Non-pigmented ciliary epithelial cell (primary cell): ENCODE measurements around the gene ZNF93.
A peak's percentile ranks its signal among the peaks of the same experiment; 100 is the strongest.
"Not testable (repeated sequence)": the region's sequence is repeated elsewhere in the genome, so short reads cannot be mapped to it uniquely, and the experiment has no call there.

Experiments
- DNase-seq: peaks from one replicate; pipeline ENCODE4 v3.0.0-alpha.2; 2010; ENCODE audit warnings: low read depth

ZNF93 gene

GRCh38 chr19:19900729-19901444 is at the start of gene ZNF93:
ZNF93 (plus strand) TSS chr19:19900946; CDS start chr19:19901089, 143 bp downstream.
- peak; percentile 94 for DNase-seq

- not testable (repeated sequence) for DNase-seq
Observed at GRCh38 chr19:19851740-19852139, 49.0 kb upstream of the ZNF93 start.

- no peak for DNase-seq
Observed at GRCh38 chr19:19858751-19859150, 42.0 kb upstream of the ZNF93 start.

GRCh38 chr19:19860756-19861390 is 39.9 kb upstream of the ZNF93 start:
- no peak for DNase-seq

- DNase-seq, result peak; percentile 70
Observed at GRCh38 chr19:19865750-19866610, 34.8 kb upstream of the ZNF93 start, which contains the start of gene ZNF253. ZNF253 (plus strand) TSS chr19:19865882; CDS start chr19:19865997, 115 bp downstream.

- DNase-seq, result no peak
Observed at GRCh38 chr19:19866611-19867248, 34.0 kb upstream of the ZNF93 start.

GRCh38 chr19:19870086-19870485 is 30.7 kb upstream of the ZNF93 start:
- not testable (repeated sequence) for DNase-seq

- DNase-seq, result no peak
Observed at GRCh38 chr19:19871932-19872331, 28.8 kb upstream of the ZNF93 start.

- DNase-seq, result no peak
Observed at GRCh38 chr19:19873381-19873780, 27.4 kb upstream of the ZNF93 start.

GRCh38 chr19:19877724-19878123 is 23.0 kb upstream of the ZNF93 start:
- no peak for DNase-seq

- DNase-seq, result no peak
Observed at GRCh38 chr19:19884583-19884982, 16.2 kb upstream of the ZNF93 start.

- DNase-seq, result not testable (repeated sequence)
Observed at GRCh38 chr19:19892055-19892941, 8.4 kb upstream of the ZNF93 start.

- DNase-seq, result peak; percentile 72
Observed at GRCh38 chr19:19900139-19900728, 512 bp upstream of the ZNF93 start.

- not testable (repeated sequence) for DNase-seq
Observed at GRCh38 chr19:19907551-19907950, 6.8 kb downstream of the ZNF93 start.

GRCh38 chr19:19909654-19910053 is 8.9 kb downstream of the ZNF93 start:
- no peak for DNase-seq

- no peak for DNase-seq
Observed at GRCh38 chr19:19911150-19911549, 10.4 kb downstream of the ZNF93 start.

GRCh38 chr19:19914596-19914995 is 13.8 kb downstream of the ZNF93 start:
- DNase-seq, result no peak

- not testable (repeated sequence) for DNase-seq
Observed at GRCh38 chr19:19930417-19930816, 29.7 kb downstream of the ZNF93 start.

GRCh38 chr19:19933432-19934314 is 32.9 kb downstream of the ZNF93 start:
- not testable (repeated sequence) for DNase-seq

- DNase-seq, result no peak
Observed at GRCh38 chr19:19937403-19937802, 36.7 kb downstream of the ZNF93 start.
